Brain pericyte (primary cell): ENCODE data around the gene ABHD5.

Experiments used
- DNase-seq: peaks from one replicate; pipeline ENCODE4 v3.0.0-alpha.2; 2012; ENCODE audit warnings: low read depth, low spot score

Gene ABHD5

DNA sequence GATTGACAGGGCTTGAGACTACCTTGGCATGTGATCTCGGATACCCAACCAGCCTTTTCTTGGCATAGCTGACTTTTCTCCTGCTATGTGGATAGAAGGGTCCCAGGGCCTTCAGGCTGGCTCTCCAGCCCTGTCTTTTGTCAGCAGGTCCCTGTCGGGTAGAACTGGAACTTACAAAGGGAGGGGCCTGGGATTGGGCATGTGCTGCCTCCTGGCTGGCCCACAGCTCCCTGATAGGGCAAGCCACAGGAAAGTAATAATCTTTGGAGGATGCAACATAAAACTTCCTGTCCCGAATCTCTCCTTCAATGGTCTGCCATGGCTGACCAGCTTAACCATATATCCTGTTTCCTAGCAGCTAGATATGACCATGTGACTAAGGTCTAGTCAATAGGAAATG is 89.1 kb downstream of the ABHD5 start:
- DNase-seq, result no peak

DNA sequence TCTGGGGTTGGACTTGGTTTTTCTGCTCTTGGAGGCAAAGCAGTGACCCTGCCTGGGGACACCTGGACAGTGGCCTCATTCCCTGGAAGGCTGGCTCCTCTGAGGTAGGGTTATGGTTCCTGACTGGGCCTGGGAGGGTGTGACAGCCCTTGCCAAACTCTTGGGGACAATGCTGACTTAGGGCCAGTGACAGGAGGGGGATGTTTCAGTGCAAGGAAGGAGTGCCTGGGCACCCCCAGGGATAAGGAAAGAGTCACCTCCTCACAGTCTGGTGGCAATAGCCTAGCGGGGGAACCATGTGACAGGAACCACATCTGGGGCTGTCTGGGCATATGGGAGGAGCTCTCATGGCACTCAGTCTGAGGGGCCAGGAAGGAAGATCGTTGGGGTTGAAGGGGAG is 91.8 kb downstream of the ABHD5 start:
- DNase-seq, result no peak
